KMS-11 (cell line): ENCODE data around the gene GDF10.

Experiments used
- H2AFZ ChIP-seq: fragments of 200-600 bp; sonication (generic); 2 replicates; pipeline ENCODE4 v1.6.1; 2016; ENCODE audit warnings: antibody characterized with exemption, mixed run types, low read depth
- H3K27ac ChIP-seq: fragments of 200-600 bp; sonication (generic); 2 replicates; pipeline ENCODE4 v1.6.1; 2016; ENCODE audit warnings: mild to moderate bottlenecking, mixed run types
- H3K27me3 ChIP-seq: fragments of 200-600 bp; sonication (generic); 2 replicates; pipeline ENCODE4 v1.6.1; 2017; ENCODE audit warnings: mild to moderate bottlenecking, low read depth, mixed run types, moderate library complexity; ENCODE audit not compliant: insufficient read depth
- H3K36me3 ChIP-seq: fragments of 200-600 bp; sonication (generic); 2 replicates; pipeline ENCODE4 v1.6.1; 2017; ENCODE audit warnings: mild to moderate bottlenecking, mixed run types; ENCODE audit not compliant: insufficient read depth
- H3K4me1 ChIP-seq: fragments of 200-600 bp; sonication (generic); 2 replicates; pipeline ENCODE4 v1.6.1; 2016; ENCODE audit warnings: mild to moderate bottlenecking, low read depth, mixed run types; ENCODE audit not compliant: poor library complexity, severe bottlenecking
- H3K4me2 ChIP-seq: fragments of 200-600 bp; sonication (generic); 2 replicates; pipeline ENCODE4 v1.7.0; 2016; ENCODE audit warnings: mild to moderate bottlenecking, mixed run types
- H3K4me3 ChIP-seq: fragments of 200-600 bp; sonication (generic); IDR thresholded peaks from 2 replicates; pipeline ENCODE4 v1.6.1; 2017; ENCODE audit warnings: low read depth, low read length, mixed read lengths; ENCODE audit not compliant: insufficient read depth
- H3K79me2 ChIP-seq: fragments of 200-600 bp; sonication (generic); 2 replicates; pipeline ENCODE4 v1.6.1; 2016; ENCODE audit warnings: low read depth, mixed run types; ENCODE audit not compliant: insufficient read depth
- H3K9ac ChIP-seq: fragments of 200-600 bp; sonication (generic); 2 replicates; pipeline ENCODE4 v1.6.1; 2016; ENCODE audit warnings: mild to moderate bottlenecking, mixed run types
- H4K20me1 ChIP-seq: fragments of 200-600 bp; sonication (generic); 2 replicates; pipeline ENCODE4 v1.6.1; 2016; ENCODE audit warnings: mild to moderate bottlenecking, mixed run types; ENCODE audit not compliant: insufficient read depth
- CTCF ChIP-seq: fragments of 200-600 bp; sonication (generic); conservative IDR thresholded peaks from 2 replicates; pipeline ENCODE4 v1.6.1; 2017; ENCODE audit warnings: low read depth, mild to moderate bottlenecking, antibody characterized with exemption, low read length, moderate library complexity, mixed read lengths

GDF10 gene

GRCh38 chr10:47276576-47277351 is 23.2 kb upstream of the GDF10 start:
- Histone ChIP-seq H3K9ac (no peak overlapping the region), H3K4me2 (no peak overlapping the region), H2AFZ (no peak overlapping the region), H3K4me1 (no peaks in the 10 kb centered on the region), H3K4me3 (no peak overlapping the region), H3K27me3 (no peaks in the 10 kb centered on the region), H4K20me1 (no peaks in the 10 kb centered on the region), H3K79me2 (no peaks in the 10 kb centered on the region), H3K27ac (no peak overlapping the region), H3K36me3 (no peaks in the 10 kb centered on the region)
- TF ChIP-seq CTCF = no peak

DNA sequence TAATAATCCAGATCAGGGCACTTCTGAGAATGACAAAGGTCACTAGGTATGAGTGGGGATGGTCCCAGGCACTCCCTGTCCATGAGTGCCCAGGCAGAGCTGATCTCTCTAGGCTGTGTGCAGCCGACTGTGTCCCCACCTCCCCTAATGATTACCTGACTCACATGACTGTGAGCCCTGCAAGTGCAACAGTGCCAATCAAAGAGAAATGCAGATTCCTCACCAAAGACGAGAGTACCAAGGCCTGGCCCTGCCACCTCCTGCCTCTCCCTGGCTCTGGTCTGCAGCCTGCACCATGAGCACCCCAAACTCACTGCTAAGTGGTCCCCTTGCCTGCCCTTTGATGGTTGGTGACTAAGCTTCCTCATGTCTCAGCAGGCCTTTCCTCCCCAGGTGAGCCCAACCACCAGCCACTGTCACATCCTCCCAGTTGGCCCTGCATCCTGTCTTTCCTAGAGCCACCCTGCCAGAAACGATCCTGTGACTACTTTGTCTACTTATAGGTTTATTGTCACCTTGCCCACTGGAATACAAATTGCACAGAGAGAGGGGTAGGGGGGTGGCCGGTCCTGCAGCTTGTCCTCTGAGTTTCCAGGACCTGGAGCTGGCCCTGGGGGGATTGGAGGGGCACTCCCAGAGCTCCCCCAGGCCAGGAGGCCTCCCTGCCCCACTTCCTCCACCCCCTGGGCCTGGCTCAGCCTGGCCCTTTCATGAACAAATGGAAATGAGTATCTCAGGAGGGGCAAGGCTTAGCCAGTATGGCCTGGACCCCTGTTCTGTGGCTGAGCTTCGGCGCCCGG is 22.4 kb upstream of the GDF10 start:
- no peak overlapping the region for H3K9ac ChIP-seq
- no peaks in the 10 kb centered on the region for H3K36me3 ChIP-seq
- no peaks in the 10 kb centered on the region for H3K4me1 ChIP-seq
- no peaks in the 10 kb centered on the region for H3K27me3 ChIP-seq
- H3K79me2 ChIP-seq = no peaks in the 10 kb centered on the region
- no peak overlapping the region for H3K27ac ChIP-seq
- TF ChIP-seq CTCF = no peak
- H4K20me1 ChIP-seq = no peaks in the 10 kb centered on the region
- no peak overlapping the region for H3K4me2 ChIP-seq
- no peak overlapping the region for H2AFZ ChIP-seq
- H3K4me3 ChIP-seq = no peak overlapping the region

DNA sequence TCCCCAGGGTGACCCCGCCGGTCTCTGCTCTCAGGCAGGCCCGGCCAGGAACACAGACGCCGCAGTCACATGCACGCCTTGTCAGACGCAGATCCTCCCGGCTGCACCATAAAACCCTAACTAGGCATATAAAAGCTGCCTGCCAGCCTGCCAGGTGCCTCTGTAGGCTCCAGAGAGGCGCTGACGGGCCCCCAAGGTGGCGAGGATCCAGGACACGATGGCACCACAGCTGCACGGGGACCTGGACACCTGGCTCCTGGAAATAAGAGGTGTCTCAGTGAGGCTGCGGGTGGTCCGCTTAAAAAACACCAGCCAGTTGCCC is 21.9 kb upstream of the GDF10 start:
- no peaks in the 10 kb centered on the region for H3K79me2 ChIP-seq
- H3K27ac ChIP-seq = no peak overlapping the region
- H2AFZ ChIP-seq = no peak overlapping the region
- no peak overlapping the region for H3K9ac ChIP-seq
- no peaks in the 10 kb centered on the region for H4K20me1 ChIP-seq
- H3K4me1 ChIP-seq = no peaks in the 10 kb centered on the region
- no peak overlapping the region for H3K4me3 ChIP-seq
- H3K27me3 ChIP-seq = no peaks in the 10 kb centered on the region
- no peak overlapping the region for H3K4me2 ChIP-seq
- no peak for TF ChIP-seq CTCF
- H3K36me3 ChIP-seq = no peaks in the 10 kb centered on the region

DNA sequence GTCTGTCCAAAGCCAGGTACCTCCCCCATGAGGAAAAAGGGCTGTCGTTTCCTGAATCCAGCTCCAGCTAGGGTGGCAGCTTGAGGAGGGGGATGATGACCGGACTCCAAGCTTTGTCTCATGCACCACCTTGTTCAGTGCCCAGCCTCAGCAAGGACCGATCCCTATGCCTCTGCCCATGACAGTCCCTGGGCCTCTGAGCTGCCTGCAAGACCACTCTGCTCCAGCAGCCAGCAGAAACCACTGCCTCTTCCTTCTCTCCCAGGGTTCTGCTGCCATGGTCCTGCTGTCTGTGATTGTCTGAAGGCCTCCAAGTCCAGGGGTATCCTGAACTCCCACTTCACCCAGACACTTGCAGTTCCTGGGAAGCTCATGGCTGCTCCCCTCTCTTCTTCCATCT is 21.3 kb upstream of the GDF10 start:
- no peak overlapping the region for H3K9ac ChIP-seq
- H3K27me3 ChIP-seq = no peaks in the 10 kb centered on the region
- no peak overlapping the region for H2AFZ ChIP-seq
- no peak for TF ChIP-seq CTCF
- H3K4me2 ChIP-seq = no peak overlapping the region
- H3K27ac ChIP-seq = no peak overlapping the region
- no peaks in the 10 kb centered on the region for H3K79me2 ChIP-seq
- H4K20me1 ChIP-seq = no peaks in the 10 kb centered on the region
- H3K36me3 ChIP-seq = no peaks in the 10 kb centered on the region
- H3K4me3 ChIP-seq = no peak overlapping the region
- H3K4me1 ChIP-seq = no peaks in the 10 kb centered on the region
